Measurements from ENCODE around the gene FAM124A. TPM values are rescaled to one million over a fixed set of nuclear protein-coding genes. Genes with fewer than 3 reads are reported as not detected.

Gene FAM124A
- total RNA-seq, 3 donors from 2014 or later = 0.13 to 0.21 (median 0.14) TPM

DNA sequence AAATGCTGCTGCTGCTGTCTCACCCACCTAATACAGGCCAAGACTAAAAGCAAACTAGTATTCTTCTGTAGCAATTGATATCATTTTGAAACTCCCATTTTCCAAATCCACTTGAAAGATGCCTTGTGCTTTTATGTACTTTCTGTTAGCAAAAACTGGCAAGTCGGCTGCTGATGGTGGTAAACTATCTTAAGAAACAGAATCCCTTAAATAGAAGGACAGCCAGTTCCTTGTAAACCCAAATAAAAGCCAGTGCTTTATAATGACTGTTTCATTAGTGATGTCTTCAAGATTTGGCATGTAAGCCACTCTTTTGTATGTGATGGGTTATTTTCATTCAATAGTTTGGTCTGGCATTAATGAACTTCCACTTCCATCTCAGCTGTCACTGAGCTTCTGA lies 5.2 kb downstream of the FAM124A start:
- H3K27me3 Mint-ChIP-seq (ENCODE audit: low read depth) = peaks cover 53% of the 10 kb centered on the region
- H3K9me3 Mint-ChIP-seq = no peaks in the 10 kb centered on the region
- DNase-seq = no peak
- no peak overlapping the region for H3K4me3 Mint-ChIP-seq
- H3K4me1 Mint-ChIP-seq (ENCODE audit: low read depth) = no peaks in the 10 kb centered on the region
- no peak for ATAC-seq
- no peaks in the 10 kb centered on the region for H3K36me3 Mint-ChIP-seq (ENCODE audit: insufficient read depth)

DNA sequence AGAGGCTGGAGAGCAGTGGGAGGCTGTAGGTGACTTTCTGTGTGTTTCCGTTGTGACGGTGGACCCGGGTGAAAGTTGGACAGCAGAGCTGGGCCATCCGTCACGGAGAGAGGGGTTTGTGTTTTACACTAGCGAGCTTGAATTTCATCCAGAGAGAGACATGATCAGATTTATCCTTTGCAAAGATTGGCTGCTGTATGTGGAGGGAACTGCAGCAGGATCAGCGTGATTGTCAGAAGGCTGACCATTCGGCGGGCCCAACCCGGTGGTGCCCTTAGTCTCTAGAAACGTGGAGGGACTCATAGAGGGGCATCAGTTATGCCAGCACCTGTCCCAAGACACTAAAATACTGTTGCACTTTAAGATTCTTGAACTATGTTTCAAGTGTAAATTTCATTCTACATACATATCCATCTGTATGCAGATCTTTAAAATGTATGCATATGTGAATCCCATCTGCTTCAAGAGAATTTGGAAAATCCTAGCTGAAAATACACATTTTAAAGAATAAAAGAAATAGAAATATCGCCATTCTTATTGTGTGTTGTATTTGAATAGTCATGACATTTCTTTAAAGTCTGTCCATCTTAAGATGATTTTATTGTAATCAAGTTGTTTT lies 7.0 kb downstream of the FAM124A start:
- DNase-seq (no peak), ATAC-seq (no peak)
- no peaks in the 10 kb centered on the region for H3K36me3 Mint-ChIP-seq (ENCODE audit: insufficient read depth)
- no peaks in the 10 kb centered on the region for H3K4me1 Mint-ChIP-seq (ENCODE audit: low read depth)
- H3K9me3 Mint-ChIP-seq = no peaks in the 10 kb centered on the region
- no peak overlapping the region for H3K4me3 Mint-ChIP-seq
- H3K27me3 Mint-ChIP-seq (ENCODE audit: low read depth) = peaks cover 49% of the 10 kb centered on the region

DNA sequence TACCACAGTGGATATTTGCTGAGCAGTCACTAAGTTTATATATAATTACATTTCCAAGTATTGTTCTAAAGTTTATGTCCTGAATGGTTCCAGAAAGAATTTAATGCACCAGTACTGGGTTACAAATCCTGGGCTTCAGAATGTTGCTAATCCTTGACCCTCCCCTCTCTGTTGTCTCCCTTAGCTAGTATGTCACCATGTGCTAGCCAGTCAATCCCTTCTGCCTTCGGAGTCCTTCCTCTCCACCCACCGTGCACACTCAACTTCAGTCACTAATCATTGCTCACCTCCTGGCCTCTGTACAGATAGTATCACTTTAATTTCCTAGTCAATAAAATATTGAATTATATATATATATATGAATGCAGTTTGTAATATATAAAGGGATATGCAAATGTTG lies 7.5 kb downstream of the FAM124A start:
- Mint-ChIP-seq H3K4me1 (ENCODE audit: low read depth) (no peaks in the 10 kb centered on the region), H3K9me3 (no peaks in the 10 kb centered on the region), H3K36me3 (ENCODE audit: insufficient read depth) (no peaks in the 10 kb centered on the region), H3K27me3 (ENCODE audit: low read depth) (peaks cover 48% of the 10 kb centered on the region), H3K4me3 (no peak overlapping the region)
- ATAC-seq (no peak), DNase-seq (no peak)

DNA sequence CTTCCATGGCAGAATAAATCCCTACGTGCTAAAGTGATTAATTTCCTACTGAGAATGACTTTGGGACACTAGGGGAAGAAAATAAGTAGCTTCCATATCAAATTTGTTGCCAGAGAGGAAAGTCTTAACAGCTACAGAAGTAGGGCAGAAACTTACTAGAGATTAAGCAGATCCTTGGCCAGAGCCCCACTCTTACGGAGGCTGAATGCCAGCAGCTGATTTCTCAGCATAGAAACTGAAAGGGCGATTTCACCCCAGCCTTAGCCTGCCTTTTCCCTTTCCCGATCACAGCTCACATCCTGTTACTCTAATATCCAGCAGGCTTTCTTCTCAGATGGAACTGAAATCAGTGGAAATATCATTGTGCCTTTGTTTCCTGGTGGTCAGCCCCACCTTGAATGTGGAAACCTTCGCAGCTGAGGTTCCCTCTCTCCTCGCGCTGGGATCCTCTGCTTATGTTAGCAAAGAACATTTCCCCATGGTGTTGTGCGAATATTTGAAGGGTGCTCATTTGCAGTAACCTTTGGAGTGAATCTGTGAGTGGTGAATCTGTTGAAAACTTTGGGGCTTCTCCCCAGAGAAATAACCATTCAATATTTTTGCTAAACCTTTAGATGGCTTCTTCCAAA lies 8.4 kb downstream of the FAM124A start:
- Mint-ChIP-seq H3K27me3 (ENCODE audit: low read depth) (peaks cover 44% of the 10 kb centered on the region), H3K4me3 (no peak overlapping the region), H3K4me1 (ENCODE audit: low read depth) (no peaks in the 10 kb centered on the region), H3K9me3 (no peaks in the 10 kb centered on the region), H3K36me3 (ENCODE audit: insufficient read depth) (no peaks in the 10 kb centered on the region)
- no peak for DNase-seq
- ATAC-seq = no peak

DNA sequence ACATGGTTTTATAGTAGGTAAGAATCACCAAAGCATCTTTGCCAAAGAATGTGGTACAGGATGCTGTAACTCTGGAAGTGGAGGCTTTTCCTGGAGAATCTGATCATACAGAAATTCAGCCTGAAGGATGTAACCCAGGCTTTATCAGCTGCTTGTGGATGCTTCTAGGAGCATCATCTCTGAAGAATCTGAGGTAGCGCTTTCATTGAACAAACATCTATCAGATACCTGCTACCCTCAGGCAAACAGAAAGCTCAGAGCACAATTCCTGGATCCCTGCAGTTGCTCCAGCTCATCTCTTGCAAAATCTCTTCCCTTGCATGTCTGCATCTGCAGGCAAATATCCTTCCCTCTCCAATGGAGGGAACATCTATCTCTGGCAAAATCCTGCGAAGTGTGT lies 9.3 kb downstream of the FAM124A start:
- H3K36me3 Mint-ChIP-seq (ENCODE audit: insufficient read depth) = no peaks in the 10 kb centered on the region
- ATAC-seq = no peak
- H3K4me3 Mint-ChIP-seq = no peak overlapping the region
- H3K4me1 Mint-ChIP-seq (ENCODE audit: low read depth) = no peaks in the 10 kb centered on the region
- peaks cover 44% of the 10 kb centered on the region for H3K27me3 Mint-ChIP-seq (ENCODE audit: low read depth)
- no peaks in the 10 kb centered on the region for H3K9me3 Mint-ChIP-seq
- no peak for DNase-seq

DNA sequence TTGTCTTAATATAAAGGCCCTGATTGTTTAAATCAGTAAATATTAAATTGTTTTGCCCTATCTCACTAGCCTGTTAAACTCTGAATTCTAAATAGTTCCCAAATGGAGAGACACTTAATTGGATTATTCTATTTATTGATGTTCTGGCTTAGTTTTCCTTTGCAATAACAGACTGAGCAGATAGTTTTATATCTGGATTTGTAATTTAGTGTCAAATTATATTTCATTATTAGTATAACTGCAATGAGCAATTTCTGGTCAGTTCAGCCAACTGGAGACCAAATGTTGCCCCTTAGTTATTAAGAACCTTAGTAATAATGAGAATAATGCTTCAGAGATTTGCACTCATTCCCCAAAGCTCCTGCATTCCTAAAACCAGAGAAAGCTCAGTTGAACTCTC lies 10.1 kb downstream of the FAM124A start:
- Mint-ChIP-seq H3K4me3 (no peak overlapping the region), H3K9me3 (no peaks in the 10 kb centered on the region), H3K4me1 (ENCODE audit: low read depth) (no peaks in the 10 kb centered on the region), H3K36me3 (ENCODE audit: insufficient read depth) (no peaks in the 10 kb centered on the region), H3K27me3 (ENCODE audit: low read depth) (peaks cover 43% of the 10 kb centered on the region)
- no peak for ATAC-seq
- no peak for DNase-seq

DNA sequence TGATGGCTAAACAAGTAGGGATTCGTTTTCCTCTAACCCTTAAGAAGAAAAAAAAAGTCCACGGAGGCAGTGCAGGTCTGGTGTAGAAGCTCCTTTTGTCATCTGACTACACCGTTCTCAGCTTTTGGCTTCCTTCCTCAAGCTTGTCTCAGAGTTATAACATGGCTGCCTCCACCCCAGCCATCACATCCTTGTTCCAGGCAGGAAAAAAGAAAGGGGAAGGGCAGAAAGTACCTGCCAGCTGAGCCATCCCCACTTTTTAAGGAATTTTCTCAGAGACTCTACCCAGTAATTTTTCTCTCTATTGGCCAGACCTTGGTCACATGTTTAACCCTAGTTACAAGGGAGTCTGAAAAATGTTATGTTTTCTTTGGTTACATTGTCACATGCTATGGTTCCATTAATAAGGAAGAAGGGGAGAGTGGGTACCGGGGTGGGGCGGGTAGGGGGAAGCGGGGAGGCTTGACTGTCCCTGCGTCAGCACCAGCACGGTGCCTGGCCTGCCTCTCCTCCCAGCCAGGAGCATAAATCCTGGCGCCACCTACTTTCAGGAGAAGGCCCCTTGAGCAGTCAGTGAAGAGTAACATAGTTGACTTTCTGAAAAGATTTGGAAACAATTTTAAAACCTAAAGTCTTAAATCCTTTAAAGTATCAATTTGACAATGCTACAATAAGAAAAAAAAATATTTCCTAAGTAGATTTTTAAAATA lies 11.1 kb downstream of the FAM124A start:
- Mint-ChIP-seq H3K4me1 (ENCODE audit: low read depth) (no peaks in the 10 kb centered on the region), H3K9me3 (no peaks in the 10 kb centered on the region), H3K27me3 (ENCODE audit: low read depth) (peaks cover 40% of the 10 kb centered on the region), H3K36me3 (ENCODE audit: insufficient read depth) (no peaks in the 10 kb centered on the region), H3K4me3 (no peak overlapping the region)
- DNase-seq (no peak), ATAC-seq (no peak)

DNA sequence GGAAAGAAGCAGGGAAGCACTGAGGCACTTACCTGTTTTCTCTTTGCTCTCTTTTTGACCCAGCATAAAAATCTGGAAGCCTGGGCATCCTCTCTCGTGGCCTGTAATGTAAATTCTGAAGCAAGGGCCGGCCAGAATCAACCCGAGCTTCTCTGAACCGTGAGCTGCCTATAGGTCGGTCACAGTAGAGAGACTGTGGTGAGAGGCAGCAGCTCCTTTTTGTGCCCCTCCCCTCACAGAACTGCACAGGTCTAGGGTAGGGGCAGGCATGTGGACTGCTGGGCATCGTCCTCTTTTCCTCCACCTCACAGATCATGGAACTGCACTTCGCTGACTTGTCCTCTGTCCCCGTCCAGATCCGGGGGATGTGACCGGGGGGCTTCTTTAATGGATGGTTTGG lies 12.5 kb downstream of the FAM124A start:
- no peak for ATAC-seq
- H3K36me3 Mint-ChIP-seq (ENCODE audit: insufficient read depth) = no peaks in the 10 kb centered on the region
- peaks cover 32% of the 10 kb centered on the region for H3K27me3 Mint-ChIP-seq (ENCODE audit: low read depth)
- H3K4me3 Mint-ChIP-seq = no peak overlapping the region
- H3K4me1 Mint-ChIP-seq (ENCODE audit: low read depth) = no peaks in the 10 kb centered on the region
- no peak for DNase-seq
- H3K9me3 Mint-ChIP-seq = no peaks in the 10 kb centered on the region

DNA sequence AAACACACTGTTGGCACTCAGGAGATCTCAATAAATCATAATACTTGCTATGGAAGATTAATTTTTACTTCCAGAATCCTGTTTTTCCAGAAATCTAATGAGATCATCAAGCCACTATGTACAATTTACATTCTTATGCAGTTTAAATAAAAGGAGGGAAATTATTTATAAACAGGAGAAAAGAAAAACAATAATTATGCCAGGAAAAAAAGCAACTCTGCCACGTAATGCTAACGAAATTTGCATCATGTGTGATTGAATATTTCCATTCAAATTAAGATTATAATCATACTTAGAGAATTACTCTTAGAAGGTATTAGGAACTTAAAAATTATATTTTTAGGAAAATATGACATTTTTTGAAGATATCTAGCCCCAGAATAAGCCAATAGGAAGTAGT lies 13.0 kb downstream of the FAM124A start:
- H3K4me3 Mint-ChIP-seq = no peak overlapping the region
- peaks cover 30% of the 10 kb centered on the region for H3K27me3 Mint-ChIP-seq (ENCODE audit: low read depth)
- DNase-seq = no peak
- no peaks in the 10 kb centered on the region for H3K9me3 Mint-ChIP-seq
- H3K4me1 Mint-ChIP-seq (ENCODE audit: low read depth) = no peaks in the 10 kb centered on the region
- ATAC-seq = no peak
- no peaks in the 10 kb centered on the region for H3K36me3 Mint-ChIP-seq (ENCODE audit: insufficient read depth)

DNA sequence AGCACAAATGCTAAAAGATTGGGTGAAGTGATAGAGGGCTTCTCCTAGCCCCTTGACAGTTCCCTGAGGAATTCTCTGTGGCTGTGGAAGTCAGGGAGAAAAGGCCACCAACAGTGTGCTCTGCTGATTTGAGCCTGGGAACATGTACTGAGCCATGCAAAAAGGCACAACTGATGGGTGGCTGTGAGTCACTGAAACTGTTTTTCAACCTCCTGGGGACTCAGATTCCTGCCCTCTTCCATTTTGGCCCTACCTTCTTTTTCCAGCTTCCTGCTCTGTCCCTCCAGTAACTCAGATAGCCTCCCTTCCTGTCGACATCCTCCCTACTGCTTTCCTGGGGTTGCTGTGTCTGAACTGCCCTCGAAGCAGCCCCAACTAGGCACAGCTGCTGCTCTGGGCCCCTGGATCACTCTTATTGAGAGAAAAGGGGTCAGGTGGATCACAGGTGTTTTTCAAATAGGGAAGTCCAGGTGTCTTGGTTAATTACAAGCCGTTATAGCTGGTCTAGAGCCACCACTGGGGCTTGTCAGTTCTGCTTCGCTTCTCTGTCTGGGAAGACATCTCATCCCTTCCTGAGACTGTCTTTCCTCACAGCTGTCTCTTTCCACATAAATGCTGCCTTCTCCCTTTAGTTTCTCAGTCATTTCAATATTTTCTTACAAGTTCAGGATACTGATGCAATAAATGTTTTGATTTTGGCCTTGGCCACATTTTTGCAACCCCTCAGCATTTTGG lies 13.7 kb downstream of the FAM124A start:
- no peak for DNase-seq
- Mint-ChIP-seq H3K9me3 (no peaks in the 10 kb centered on the region), H3K4me3 (no peak overlapping the region), H3K36me3 (ENCODE audit: insufficient read depth) (no peaks in the 10 kb centered on the region), H3K4me1 (ENCODE audit: low read depth) (no peaks in the 10 kb centered on the region), H3K27me3 (ENCODE audit: low read depth) (peaks cover 27% of the 10 kb centered on the region)
- ATAC-seq = no peak

DNA sequence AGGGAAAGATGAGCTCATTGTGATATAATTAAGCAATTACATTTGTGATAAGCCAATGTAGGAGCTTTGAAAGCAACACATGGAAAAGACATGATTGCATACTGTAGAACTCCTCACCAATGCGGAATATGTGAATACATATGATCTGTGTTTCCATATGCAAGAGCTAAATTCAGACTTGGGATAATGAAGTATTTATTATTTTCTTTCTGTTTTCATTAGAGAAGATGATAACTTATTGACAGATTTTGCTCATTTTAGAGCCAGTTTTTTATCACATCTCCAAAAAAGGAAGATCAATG lies 14.2 kb downstream of the FAM124A start:
- peaks cover 26% of the 10 kb centered on the region for H3K27me3 Mint-ChIP-seq (ENCODE audit: low read depth)
- no peak overlapping the region for H3K4me3 Mint-ChIP-seq
- ATAC-seq = no peak
- H3K4me1 Mint-ChIP-seq (ENCODE audit: low read depth) = no peaks in the 10 kb centered on the region
- no peaks in the 10 kb centered on the region for H3K36me3 Mint-ChIP-seq (ENCODE audit: insufficient read depth)
- no peak for DNase-seq
- H3K9me3 Mint-ChIP-seq = no peaks in the 10 kb centered on the region

DNA sequence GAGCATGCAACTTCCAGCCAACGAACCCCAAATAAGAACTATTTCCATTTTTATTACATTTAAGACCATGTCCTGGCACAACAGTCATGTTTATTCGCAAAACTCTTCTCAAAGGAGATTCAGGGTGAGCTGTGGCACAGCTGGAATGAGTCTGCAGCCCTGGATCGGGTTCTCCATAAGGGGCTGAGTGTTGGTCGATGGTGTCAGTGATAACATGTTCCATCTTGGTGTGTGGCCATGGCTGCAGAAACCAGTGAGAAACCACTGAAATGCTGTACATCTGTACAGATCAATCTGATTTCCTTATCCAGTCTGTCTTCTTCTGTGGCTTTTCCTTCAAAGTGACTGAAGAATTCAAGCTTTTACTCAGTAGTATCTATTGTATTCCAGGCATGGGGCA lies 15.2 kb downstream of the FAM124A start:
- Mint-ChIP-seq H3K36me3 (ENCODE audit: insufficient read depth) (no peaks in the 10 kb centered on the region), H3K27me3 (ENCODE audit: low read depth) (peaks cover 23% of the 10 kb centered on the region), H3K4me3 (no peak overlapping the region), H3K4me1 (ENCODE audit: low read depth) (no peaks in the 10 kb centered on the region), H3K9me3 (no peaks in the 10 kb centered on the region)
- ATAC-seq (no peak), DNase-seq (no peak)

DNA sequence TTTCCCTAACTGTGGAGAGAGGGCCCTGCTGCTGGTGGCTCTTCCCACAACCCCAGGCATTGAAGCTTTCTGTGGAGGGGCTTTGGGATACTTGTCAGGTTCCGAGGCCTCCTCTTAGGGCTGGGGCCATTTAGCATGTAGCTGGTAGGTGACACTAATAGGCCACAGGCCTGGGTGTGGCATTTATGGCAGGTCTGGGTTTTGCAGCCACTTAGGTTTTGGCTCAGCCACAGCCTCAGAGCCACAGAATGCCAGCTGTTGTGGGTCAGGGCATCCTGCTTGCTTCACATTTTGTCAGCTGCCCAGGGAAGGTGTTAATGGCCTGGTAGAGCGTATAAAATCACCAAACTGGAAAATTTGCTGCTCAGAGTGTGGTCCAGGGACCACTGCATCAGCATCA lies 15.7 kb downstream of the FAM124A start:
- no peak for ATAC-seq
- no peaks in the 10 kb centered on the region for H3K36me3 Mint-ChIP-seq (ENCODE audit: insufficient read depth)

DNA sequence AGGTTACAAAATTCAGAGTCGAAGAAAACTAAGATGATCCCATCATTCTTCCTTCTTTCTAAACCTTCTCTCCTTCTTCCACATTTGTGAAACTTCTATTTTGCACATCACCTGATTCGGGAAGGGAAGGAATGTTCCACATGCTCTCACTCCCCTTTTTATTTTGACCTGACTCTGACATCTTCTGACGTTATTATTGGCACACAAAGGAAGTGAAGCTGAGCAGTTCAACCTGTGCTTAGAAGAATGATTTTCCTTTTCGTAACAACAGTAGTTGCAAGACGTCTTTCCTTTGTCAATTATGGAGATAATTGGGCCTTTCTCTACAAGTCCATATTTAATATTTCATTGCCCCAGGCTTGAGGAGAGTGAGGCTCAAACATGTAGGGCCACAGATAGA lies 18.0 kb downstream of the FAM124A start:
- DNase-seq (no peak), ATAC-seq (no peak)
- Mint-ChIP-seq H3K4me1 (ENCODE audit: low read depth) (no peaks in the 10 kb centered on the region), H3K27me3 (ENCODE audit: low read depth) (peaks cover 15% of the 10 kb centered on the region), H3K36me3 (ENCODE audit: insufficient read depth) (no peaks in the 10 kb centered on the region), H3K9me3 (no peaks in the 10 kb centered on the region), H3K4me3 (no peak overlapping the region)

More for the DNA sequence above, 15.7 kb downstream of the FAM124A start:
- DNase-seq = no peak
- Mint-ChIP-seq H3K27me3 (ENCODE audit: low read depth) (peaks cover 23% of the 10 kb centered on the region), H3K4me1 (ENCODE audit: low read depth) (no peaks in the 10 kb centered on the region), H3K9me3 (no peaks in the 10 kb centered on the region), H3K4me3 (no peak overlapping the region)

DNA sequence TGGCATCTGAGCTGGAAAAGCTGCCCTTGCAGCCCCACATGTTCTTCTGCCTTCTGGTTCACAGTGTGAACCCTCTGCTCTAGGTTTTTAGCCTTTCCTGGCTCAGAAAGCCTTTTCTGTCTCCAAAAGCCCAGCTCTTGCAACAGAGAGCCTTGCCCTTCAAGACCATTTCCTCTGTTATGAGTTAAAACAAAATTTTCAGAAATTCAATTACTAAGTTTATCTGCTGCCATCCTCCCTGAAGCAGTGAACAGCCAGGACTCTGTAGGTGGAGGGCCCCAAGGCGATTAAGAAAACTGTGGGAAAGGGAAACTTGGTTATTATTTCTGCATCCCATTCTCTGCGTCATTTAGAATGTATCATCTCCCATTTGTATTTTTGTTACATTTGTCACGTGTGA lies 18.8 kb downstream of the FAM124A start:
- Mint-ChIP-seq H3K4me1 (ENCODE audit: low read depth) (no peaks in the 10 kb centered on the region), H3K27me3 (ENCODE audit: low read depth) (peaks cover 11% of the 10 kb centered on the region), H3K9me3 (no peaks in the 10 kb centered on the region), H3K4me3 (no peak overlapping the region), H3K36me3 (ENCODE audit: insufficient read depth) (no peaks in the 10 kb centered on the region)
- ATAC-seq = no peak
- no peak for DNase-seq

Measured in activated T-cell treated with anti-CD3 and anti-CD28 coated beads, Interleukin-2, amount 50 U/mL, for 4 hours (primary cell).